GM19372 (cell line): ENCODE data around the gene TNP1.

ENCODE experiments used
- ATAC-seq: cut with Tn5 transposase; IDR thresholded peaks from one replicate; pipeline ENCODE4 v1.9.1; 2021; ENCODE audit warnings: mild to moderate bottlenecking, low read depth, moderate library complexity; ENCODE audit not compliant: unreplicated experiment

Gene TNP1

GRCh38 chr2:216877085-216877484 lies 17.2 kb upstream of the TNP1 start:
- ATAC-seq = no peak

DNA sequence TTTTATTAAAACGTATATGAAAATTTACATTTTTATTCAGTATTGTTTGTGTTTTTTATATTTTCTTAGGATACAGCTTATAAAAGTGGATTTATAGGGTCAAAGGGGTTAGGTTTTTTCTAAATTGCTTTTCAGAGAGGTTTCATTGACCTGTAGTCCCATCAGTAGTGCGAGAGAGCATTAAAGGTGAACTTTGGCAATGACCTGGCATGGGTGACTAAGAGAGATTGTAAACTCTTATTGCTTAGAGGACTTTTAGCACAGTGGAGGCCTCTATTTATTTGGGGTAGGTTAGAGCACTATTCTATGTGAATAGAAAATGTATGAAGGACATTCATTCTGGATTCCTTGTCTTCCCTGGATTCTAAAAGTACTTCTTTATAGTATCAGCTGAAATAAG lies 16.0 kb upstream of the TNP1 start:
- no peak for ATAC-seq

GRCh38 chr2:216873573-216873972 lies 13.7 kb upstream of the TNP1 start:
- no peak for ATAC-seq

DNA sequence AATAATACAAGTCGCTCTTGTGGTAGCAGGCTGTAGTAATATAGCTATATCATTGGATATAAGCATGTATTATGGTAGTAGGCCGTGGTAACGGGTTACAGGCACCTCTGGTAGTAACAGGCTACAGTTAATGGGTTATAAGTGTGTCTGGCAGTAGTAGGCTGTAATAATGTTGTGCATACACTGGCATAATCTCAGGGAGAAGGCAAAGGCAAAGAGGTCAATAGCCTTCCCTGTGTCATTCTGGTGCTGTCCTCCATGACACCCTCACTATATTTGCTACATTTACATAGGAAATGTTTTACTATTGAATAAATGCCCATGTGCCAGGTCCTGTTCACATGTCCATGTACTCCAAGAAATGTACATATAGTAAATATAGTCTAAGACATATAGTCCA lies 12.8 kb upstream of the TNP1 start:
- ATAC-seq = no peak

DNA sequence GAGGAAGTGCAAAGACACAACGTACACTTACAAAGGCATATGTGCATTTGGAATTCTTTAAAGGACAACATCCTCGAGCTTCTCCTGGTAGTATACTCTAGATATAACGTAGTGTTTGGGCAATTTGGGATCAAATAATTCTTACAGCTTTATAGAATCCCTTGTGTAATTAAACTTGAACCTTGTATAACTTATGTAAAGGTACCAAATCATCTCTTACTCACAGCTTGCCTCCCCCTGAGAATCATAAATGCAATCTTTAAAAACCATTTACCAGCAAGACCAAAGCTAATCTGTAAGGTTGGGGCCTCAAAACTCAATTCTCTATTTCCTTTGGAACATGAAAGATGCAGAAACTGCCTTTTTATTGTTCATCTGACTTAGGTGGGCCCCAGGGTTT lies 12.2 kb upstream of the TNP1 start:
- ATAC-seq = no peak

DNA sequence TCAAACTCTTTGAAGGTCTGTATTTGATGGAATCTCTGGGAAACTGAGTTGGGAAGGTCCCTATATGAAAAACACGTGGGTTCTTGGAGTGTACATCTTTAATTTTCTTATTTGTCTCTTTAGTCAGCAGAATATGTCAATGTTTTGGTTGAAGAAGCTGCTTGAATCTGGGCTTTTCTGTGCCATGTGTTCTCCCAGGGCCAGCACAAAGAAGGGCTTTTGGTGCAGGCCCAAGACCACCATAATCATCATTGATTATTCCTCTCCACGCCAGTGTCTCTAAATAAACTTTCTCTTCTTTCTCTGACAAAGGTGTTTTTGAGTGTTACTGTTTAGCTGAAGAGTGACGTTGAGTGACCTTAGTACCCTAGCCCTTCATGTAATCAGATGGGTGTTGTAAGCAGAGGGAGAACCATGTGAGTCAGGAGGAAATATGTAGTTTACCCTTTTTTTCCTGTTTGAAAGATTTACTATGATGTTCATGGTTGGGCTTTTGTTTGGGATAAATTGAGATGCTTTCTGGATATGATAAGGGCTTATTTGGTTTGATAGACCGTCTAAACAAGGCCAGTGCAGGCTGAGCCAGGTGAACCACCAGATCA lies 11.6 kb upstream of the TNP1 start:
- ATAC-seq = no peak

DNA sequence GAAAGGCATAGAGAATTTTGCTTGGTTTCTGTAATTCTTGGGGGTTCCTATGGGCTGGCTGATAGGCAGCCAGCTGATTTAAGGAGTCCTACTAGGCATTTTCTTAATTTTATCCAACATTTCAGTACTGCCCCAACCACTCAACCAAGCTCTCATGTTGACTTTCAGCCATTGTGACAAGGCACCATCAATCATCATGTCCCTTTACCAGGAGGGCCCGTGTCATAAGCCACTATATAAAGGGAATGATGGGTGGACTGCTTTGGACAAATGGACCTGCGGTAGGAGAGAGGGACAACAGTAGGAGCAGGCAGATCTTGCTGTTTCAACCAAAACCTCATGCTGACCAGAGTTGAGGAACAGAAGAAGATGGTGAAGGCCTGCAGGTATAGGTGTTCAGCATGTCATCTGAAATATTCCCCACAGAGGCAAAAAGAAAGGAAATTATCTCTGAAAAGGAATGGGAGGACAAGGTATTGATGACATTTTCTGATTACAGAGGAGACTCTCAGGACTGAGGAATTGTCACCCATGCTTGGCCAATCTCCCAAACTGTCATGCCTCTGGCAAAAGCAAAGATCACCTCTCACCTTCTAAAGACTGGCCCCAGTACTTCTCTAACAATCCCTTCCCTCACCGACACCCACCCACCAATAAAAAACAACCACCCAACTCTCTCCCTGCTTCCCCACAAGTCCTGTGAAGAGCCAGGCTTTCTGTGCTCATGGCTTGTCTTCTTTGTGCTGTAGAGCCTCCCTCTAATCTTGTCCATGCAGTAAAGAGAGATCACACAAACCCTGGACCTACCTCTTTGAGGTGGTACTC lies 10.9 kb upstream of the TNP1 start:
- ATAC-seq = no peak

DNA sequence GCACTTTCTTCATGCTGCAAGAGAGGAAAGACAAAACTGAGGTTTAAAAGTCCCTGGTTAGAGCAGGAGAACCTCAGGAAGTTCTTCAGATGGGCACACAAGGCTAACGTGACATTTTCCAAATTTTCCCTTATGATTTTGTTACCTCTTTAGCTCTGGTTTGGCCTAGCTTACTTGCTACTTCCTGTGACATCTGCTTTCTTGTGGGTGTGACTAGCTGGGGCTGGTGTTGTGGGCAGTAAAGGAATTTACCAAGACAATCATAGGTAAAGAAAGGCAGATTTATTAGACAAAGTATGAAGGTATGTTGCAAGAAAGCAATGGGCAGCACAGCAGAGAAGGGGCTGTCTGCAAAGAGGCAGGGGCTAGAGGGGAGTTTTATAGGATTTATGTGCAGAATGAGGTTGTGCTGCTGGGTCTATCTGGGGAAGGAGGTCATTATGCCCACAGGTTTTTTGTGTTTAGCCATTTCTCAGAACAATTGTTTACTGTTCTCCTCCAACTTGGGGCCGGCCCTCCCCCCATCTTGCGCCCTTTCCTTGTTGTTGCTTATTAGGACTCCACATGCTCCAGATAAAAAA lies 6.7 kb upstream of the TNP1 start:
- ATAC-seq = no peak

DNA sequence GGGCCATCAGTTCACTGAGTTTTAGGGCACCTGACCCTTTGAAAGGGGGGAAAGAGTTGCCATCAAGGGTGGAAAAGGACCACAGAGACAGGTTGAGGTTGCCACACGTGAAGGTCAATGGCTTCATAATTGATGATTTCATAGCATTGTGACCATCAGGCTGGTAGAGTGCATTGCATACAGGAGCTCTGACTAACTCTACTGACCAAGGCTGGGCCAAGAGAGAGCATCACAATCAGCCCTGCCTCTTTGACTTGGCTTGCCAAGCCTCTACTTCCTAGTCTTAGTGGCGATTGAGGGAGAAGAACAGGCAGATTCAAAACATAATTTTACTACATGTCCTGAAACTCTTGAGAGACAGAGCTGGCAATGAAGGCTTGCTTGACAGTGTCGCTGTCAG lies 5.8 kb upstream of the TNP1 start:
- no peak for ATAC-seq

- ATAC-seq = no peak
These were observed 4.1 kb upstream of the TNP1 start for GRCh38 chr2:216863946-216864345.

GRCh38 chr2:216862628-216863398 lies 2.9 kb upstream of the TNP1 start:
- no peak for ATAC-seq

- no peak for ATAC-seq
These were observed 718 bp upstream of the TNP1 start for GRCh38 chr2:216860426-216861137.

DNA sequence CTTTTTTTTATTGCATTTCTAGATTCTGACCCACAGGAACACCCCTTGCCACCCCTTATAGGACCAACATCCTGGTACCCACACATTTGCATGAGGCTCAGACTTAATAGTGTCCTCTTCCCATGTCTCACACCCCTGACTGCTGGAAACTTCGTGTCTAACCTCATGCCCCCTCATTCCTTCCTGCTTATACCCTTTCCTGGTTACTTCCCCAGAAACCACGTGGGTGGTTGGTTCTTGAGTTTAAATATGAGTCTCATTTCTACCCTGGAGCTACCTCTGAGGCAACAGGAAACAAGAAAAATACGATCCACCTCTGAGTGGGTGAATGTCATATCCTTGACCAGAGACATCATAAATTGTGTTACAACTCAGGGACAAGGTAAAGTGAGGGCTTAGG lies 1.6 kb downstream of the TNP1 start:
- ATAC-seq = no peak

- no peak for ATAC-seq
These were observed 2.7 kb downstream of the TNP1 start for GRCh38 chr2:216857131-216857550.

DNA sequence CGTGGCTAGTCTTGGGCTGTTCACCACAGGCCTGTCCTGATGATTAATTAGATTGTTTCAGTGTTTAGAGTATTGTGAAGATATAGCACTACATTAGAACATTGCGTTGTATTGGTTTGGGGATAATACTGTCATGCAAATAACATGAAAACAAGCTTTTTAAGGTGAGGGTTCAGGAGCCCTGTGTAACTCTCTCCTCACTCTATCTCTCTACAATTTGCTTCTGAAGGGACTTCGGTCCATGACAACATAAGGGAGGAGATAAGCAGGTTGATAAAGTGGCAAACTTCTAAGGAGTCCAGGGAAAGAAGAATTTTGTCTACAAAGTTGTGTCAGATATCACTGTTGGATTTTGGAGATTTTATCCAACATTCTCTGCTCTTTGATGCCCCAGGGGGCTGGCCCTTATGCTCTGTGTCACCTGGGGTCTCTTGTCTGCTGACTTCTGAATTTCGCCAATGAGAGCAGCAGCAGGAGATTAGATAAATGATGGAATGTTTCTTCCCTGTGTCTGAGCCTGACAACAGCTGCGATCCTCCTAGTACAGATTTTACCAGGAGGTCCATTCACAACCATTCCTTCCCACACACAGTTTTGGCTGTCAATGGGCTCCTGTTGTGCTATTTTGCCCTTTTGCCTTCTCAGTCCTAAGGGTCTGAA lies 3.3 kb downstream of the TNP1 start:
- no peak for ATAC-seq

- ATAC-seq = no peak
These were observed 4.3 kb downstream of the TNP1 start for GRCh38 chr2:216855605-216856004.

- no peak for ATAC-seq
These were observed 4.8 kb downstream of the TNP1 start for GRCh38 chr2:216855079-216855478.

- ATAC-seq = no peak
These were observed 8.3 kb downstream of the TNP1 start for GRCh38 chr2:216851486-216852090.

DNA sequence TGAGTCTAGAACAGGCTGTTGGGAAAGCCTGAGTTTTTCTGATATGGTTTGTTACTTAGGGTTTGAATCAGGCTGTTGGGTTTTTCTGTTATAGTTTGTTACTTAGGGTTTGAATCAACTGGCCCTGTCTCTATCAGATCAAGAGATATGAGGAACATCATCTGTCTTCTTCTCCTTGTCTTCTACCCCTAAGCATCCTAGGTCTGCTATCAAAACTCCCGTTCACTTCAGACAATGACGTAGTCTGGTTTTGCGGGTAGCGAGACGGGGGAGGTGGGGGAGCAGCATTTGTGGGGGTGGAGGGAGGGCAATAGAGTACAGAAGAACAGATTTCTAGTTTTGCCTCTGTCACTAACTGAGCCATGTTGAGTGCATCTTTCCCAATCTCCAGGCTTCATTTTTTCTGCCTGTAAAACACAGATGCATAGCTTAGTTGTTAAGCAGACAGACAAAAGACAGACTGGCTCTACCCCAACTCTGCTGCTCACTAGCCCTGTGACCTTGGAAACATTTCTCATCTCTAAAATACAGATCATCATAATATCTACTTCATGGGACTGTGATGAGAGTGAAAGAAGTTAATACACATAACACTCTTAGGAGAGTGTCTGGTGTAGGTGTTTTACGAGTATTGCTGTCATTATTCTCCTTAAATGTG lies 9.1 kb downstream of the TNP1 start:
- ATAC-seq = no peak
